HepG2 (cell line): ENCODE data around the gene MED25. TPM values are rescaled to one million over a fixed set of nuclear protein-coding genes. Genes with fewer than 3 reads are reported as not detected.

ENCODE experiments used
- ATAC-seq: fragments of 200-7000 bp; cut with Tn5 transposase; 3 replicates; pipeline ENCODE4 v1.9.1; 2020; ENCODE audit warnings: mild to moderate bottlenecking, moderate library complexity
- BruUV-seq: library from RNA; stranded (reverse); fragments of 400-500 nt; replicated peaks from 2 replicates; lab custom pipeline; 2021; lab: Mats Ljungman, UMichigan
- CTCF ChIA-PET: fragments of 300-600 bp; formaldehyde crosslinking; extraction: SDS; loops from one replicate; lab custom pipeline; 2021; ENCODE audit warnings: low total read pairs, inconsistent platforms, low intra/inter-chr PET ratio; lab: Yijun Ruan, JAX
- POLR2A ChIA-PET: fragments of 350-600 bp; sonication (Branson Sonifier 250); formaldehyde crosslinking; loops from one replicate; lab custom pipeline; 2020; ENCODE audit warnings: antibody characterized with exemption, inconsistent platforms; lab: Yijun Ruan, JAX
- DNase-seq: peaks from one replicate; pipeline ENCODE4 v3.0.0-alpha.2; 2015; ENCODE audit warnings: low spot score
- FAIRE-seq: peaks from 3 replicates; lab custom pipeline; 2011; peaks lifted over from hg19 to GRCh38; lab: Jason Lieb, UNC
- H2AFZ ChIP-seq: one replicate; pipeline ENCODE4 v1.6.1; 2011; ENCODE audit warnings: low read length, inconsistent platforms
- H3K27ac ChIP-seq: fragments of 300-600 bp; 3 replicates; pipeline ENCODE4 v1.8.0; 2011; ENCODE audit warnings: mixed run types, mild to moderate bottlenecking, mixed read lengths, low read length, inconsistent platforms; ENCODE audit not compliant: insufficient read depth; ENCODE audit errors: extremely low read length
- H3K27me3 ChIP-seq, 2 experiments: fragments of 200-600 bp in 1 of 2; 2 replicates in 1 of 2; 3 replicates in 1 of 2; pipeline versions ENCODE4 v1.6.0 to v1.8.0; 2011; ENCODE audit warnings: low read length in 2 of 2, mild to moderate bottlenecking in 2 of 2, moderate library complexity in 2 of 2, inconsistent platforms in 1 of 2; ENCODE audit not compliant: insufficient read depth in 2 of 2, control insufficient read depth in 1 of 2
- H3K36me3 ChIP-seq, 2 experiments: fragments of 200-600 bp in 1 of 2; replicated peaks in 1 of 2; 2 replicates in 1 of 2; 3 replicates in 1 of 2; pipeline versions ENCODE4 v1.5.1 to v1.8.0; 2011; ENCODE audit warnings: low read length in 2 of 2, inconsistent platforms in 1 of 2; ENCODE audit not compliant: insufficient read depth in 2 of 2, control insufficient read depth in 1 of 2
- H3K4me1 ChIP-seq: 2 replicates; pipeline ENCODE4 v1.5.1; 2012; ENCODE audit warnings: low read length, inconsistent platforms; ENCODE audit not compliant: insufficient read depth
- H3K4me2 ChIP-seq: 2 replicates; pipeline ENCODE4 v1.6.0; 2011; ENCODE audit warnings: low read depth, low read length, inconsistent platforms
- H3K4me3 ChIP-seq, 3 experiments: fragments of 200-600 bp in 1 of 3; sonication (generic), shearing (Covaris generic) in 1 of 3; replicated peaks in 1 of 3; 2 replicates each; pipeline ENCODE4 v1.5.1; 2011 to 2016; ENCODE audit warnings: low read length in 3 of 3, inconsistent platforms in 2 of 3, low read depth in 2 of 3, mild to moderate bottlenecking in 2 of 3, control low read depth in 1 of 3, mixed read lengths in 1 of 3; ENCODE audit not compliant: insufficient read depth in 1 of 3
- H3K79me2 ChIP-seq: one replicate; pipeline ENCODE4 v1.6.1; 2011; ENCODE audit warnings: low read length, inconsistent platforms; ENCODE audit not compliant: insufficient read depth
- H3K9ac ChIP-seq: 2 replicates; pipeline ENCODE4 v1.6.0; 2011; ENCODE audit warnings: mild to moderate bottlenecking, low read depth, low read length, inconsistent platforms; ENCODE audit not compliant: insufficient read depth
- H3K9me3 ChIP-seq: 2 replicates; pipeline ENCODE4 v1.5.1; 2012; ENCODE audit warnings: mild to moderate bottlenecking, low read length
- H4K20me1 ChIP-seq: 2 replicates; pipeline ENCODE4 v1.6.0; 2011; ENCODE audit warnings: inconsistent platforms, mild to moderate bottlenecking, low read length, moderate library complexity; ENCODE audit not compliant: insufficient read depth
- HDAC2 ChIP-seq: sonication (generic); formaldehyde crosslinking; IDR thresholded peaks from 2 replicates; pipeline ENCODE4 v1.4.0; 2020; ENCODE audit warnings: missing genetic modification reagents
- ISX ChIP-seq: sonication (generic); formaldehyde crosslinking; conservative IDR thresholded peaks from 2 replicates; pipeline ENCODE4 v1.5.0; 2020; ENCODE audit warnings: missing genetic modification reagents
- RARG ChIP-seq: sonication (generic); formaldehyde crosslinking; IDR thresholded peaks from 2 replicates; pipeline ENCODE4 v1.4.0; 2020; ENCODE audit warnings: low read depth, mild to moderate bottlenecking, missing genetic modification reagents
- RCOR2 ChIP-seq: IDR thresholded peaks from 2 replicates; pipeline ENCODE4 v1.6.1; 2016; ENCODE audit warnings: missing biosample characterization, missing genetic modification reagents
- SATB2 ChIP-seq: sonication (generic); formaldehyde crosslinking; IDR thresholded peaks from 2 replicates; pipeline ENCODE4 v1.5.0; 2020; ENCODE audit warnings: missing genetic modification reagents
- SP1 ChIP-seq, 2 experiments: fragments of 450-650 bp in 1 of 2; sonication (generic) in 1 of 2; formaldehyde crosslinking in 1 of 2; IDR thresholded peaks; 2 replicates each; pipeline versions ENCODE4 v1.4.0 to v1.6.1; 2016 to 2020; ENCODE audit warnings: missing genetic modification reagents in 1 of 2
- TGIF2 ChIP-seq: IDR thresholded peaks from 2 replicates; pipeline ENCODE4 v1.6.1; 2016; ENCODE audit warnings: control low read depth, missing compliant biosample characterization
- ZFP36 ChIP-seq: fragments of 150-350 bp; IDR thresholded peaks from 2 replicates; pipeline ENCODE4 v1.6.1; 2018; ENCODE audit warnings: borderline replicate concordance, low read length, low read depth; ENCODE audit not compliant: partially characterized antibody
- ZNF605 ChIP-seq: sonication (generic); formaldehyde crosslinking; IDR thresholded peaks from 2 replicates; pipeline ENCODE4 v1.8.0; 2022; ENCODE audit warnings: mild to moderate bottlenecking, missing genetic modification reagents
- ZNF782 ChIP-seq: sonication (generic); formaldehyde crosslinking; IDR thresholded peaks from 2 replicates; pipeline ENCODE4 v1.4.0; 2020; ENCODE audit warnings: missing genetic modification reagents, mild to moderate bottlenecking, borderline replicate concordance
- WGBS: methylation state at CpG from one replicate; pipeline ENCODE4 v1.1.6; 2017; ENCODE audit warnings: low lambda C conversion rate; 5-methylcytosine and 5-hydroxymethylcytosine counted together
- in situ Hi-C: cut with HindIII; loops from 2 replicates; pipeline ENCODE4 v1.10.0; 2017; ENCODE audit warnings: low pct_unique_long_range_greater_than_20kb; ENCODE audit not compliant: extremely low pct_ligation_motif_present
- intact Hi-C: fragments of 100-400 bp; cut with micrococcal nuclease; formaldehyde crosslinking; loops from one replicate; pipeline ENCODE4 v1.10.0; 2022; ENCODE audit not compliant: unreplicated experiment
- polyA plus RNA-seq, 8 experiments: library from polyadenylated mRNA; depleted of rRNA in 3 of 8; stranded (reverse) in 7 of 8; unstranded in 1 of 8; fragments of >200 nt; fragmentation: Illumina TruSeq in 4 of 8; extraction: Trizol in 4 of 8; gene quantifications; 2 replicates each; pipeline versions ENCODE4 v1.2.1 to v1.2.3, GENCODE V29; 2011 to 2016; ENCODE audit warnings: low read depth in 4 of 8, missing spikeins in 1 of 8, mixed read lengths in 1 of 8; ENCODE audit not compliant: insufficient read depth in 1 of 8
- total RNA-seq, 5 experiments: library from RNA; depleted of rRNA; stranded (reverse); fragments of >200 nt; fragmentation: Illumina TruSeq; extraction: Trizol; gene quantifications; 2 replicates each; pipeline ENCODE4 v1.2.3, GENCODE V29; 2016; ENCODE audit warnings: low read depth in 1 of 5
- TF ChIP-seq, protein P1 (sequence below): sonication (generic); formaldehyde crosslinking; IDR thresholded peaks from 2 replicates; pipeline ENCODE4 v1.4.0; 2020; ENCODE audit warnings: missing genetic modification reagents
- TF ChIP-seq, protein P2 (sequence below): sonication (generic); formaldehyde crosslinking; IDR thresholded peaks from 2 replicates; pipeline ENCODE4 v1.4.0; 2020; ENCODE audit warnings: missing genetic modification reagents
- TF ChIP-seq, protein P3 (sequence below): sonication (generic); formaldehyde crosslinking; IDR thresholded peaks from 2 replicates; pipeline ENCODE4 v1.5.0; 2020; ENCODE audit warnings: missing genetic modification reagents, mild to moderate bottlenecking, borderline replicate concordance

MED25 gene
- total and polyA plus RNA-seq, 2 of the 13 experiments (the other 11 are each of a cell fraction or from before 2014, with no cell fraction given) = 11.1 to 15.1 TPM

DNA sequence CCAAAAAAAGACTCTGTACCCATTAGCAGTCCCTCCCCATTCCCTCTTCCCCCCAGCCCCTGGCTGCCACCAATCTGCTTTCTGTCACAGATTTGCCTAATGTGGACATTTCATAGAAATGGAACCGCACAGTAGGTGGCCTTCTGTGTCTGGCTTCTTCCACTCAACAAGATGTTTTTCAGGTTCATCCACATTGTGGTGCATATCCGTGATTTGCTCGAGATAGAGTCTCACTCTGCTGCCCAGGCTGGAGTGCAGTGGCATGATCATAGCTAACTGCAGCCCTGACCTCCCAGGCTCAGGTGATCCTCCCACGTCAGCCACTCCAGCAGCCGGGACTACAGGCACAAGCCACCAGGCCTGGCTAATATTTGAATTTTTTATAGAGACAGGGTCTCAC, 30.3 kb upstream of the MED25 start:
- Histone ChIP-seq H4K20me1 (no peaks in the 10 kb centered on the region), H3K27ac (no peak overlapping the region), H3K79me2 (no peaks in the 10 kb centered on the region), H3K4me1 (no peaks in the 10 kb centered on the region), H3K27me3 (no peaks in the 10 kb centered on the region), H3K4me2 (no peak overlapping the region), H2AFZ (no peak overlapping the region), H3K36me3 (peaks cover 19 to 32% of the 10 kb centered on the region in 2 experiments; a peak in 4 of 5 replicates), H3K4me3 (no peak overlapping the region), H3K9me3 (no peaks in the 10 kb centered on the region), H3K9ac (no peak overlapping the region)
- intact Hi-C loops (no loop called here), in situ Hi-C loops (no loop called here)
- DNase-seq (no peak), ATAC-seq (no peak), FAIRE-seq (no peak)
- TF ChIP-seq RARG (CRISPR knock-in tag) = no peak
- TF ChIP-seq HDAC2 = no peak
- no peak for TF ChIP-seq RCOR2
- TF ChIP-seq, protein P1, sequence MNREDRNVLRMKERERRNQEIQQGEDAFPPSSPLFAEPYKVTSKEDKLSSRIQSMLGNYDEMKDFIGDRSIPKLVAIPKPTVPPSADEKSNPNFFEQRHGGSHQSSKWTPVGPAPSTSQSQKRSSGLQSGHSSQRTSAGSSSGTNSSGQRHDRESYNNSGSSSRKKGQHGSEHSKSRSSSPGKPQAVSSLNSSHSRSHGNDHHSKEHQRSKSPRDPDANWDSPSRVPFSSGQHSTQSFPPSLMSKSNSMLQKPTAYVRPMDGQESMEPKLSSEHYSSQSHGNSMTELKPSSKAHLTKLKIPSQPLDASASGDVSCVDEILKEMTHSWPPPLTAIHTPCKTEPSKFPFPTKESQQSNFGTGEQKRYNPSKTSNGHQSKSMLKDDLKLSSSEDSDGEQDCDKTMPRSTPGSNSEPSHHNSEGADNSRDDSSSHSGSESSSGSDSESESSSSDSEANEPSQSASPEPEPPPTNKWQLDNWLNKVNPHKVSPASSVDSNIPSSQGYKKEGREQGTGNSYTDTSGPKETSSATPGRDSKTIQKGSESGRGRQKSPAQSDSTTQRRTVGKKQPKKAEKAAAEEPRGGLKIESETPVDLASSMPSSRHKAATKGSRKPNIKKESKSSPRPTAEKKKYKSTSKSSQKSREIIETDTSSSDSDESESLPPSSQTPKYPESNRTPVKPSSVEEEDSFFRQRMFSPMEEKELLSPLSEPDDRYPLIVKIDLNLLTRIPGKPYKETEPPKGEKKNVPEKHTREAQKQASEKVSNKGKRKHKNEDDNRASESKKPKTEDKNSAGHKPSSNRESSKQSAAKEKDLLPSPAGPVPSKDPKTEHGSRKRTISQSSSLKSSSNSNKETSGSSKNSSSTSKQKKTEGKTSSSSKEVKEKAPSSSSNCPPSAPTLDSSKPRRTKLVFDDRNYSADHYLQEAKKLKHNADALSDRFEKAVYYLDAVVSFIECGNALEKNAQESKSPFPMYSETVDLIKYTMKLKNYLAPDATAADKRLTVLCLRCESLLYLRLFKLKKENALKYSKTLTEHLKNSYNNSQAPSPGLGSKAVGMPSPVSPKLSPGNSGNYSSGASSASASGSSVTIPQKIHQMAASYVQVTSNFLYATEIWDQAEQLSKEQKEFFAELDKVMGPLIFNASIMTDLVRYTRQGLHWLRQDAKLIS = no peak
- TF ChIP-seq TGIF2 (CRISPR knock-in tag) = no peak
- no peak for TF ChIP-seq ZFP36
- TF ChIP-seq SP1 (IDR thresholded peaks at IDR 0.05) = no peak
- TF ChIP-seq SP1 (CRISPR knock-in tag; IDR thresholded peaks at IDR 0.05) = no peak
- no peak for TF ChIP-seq ZNF782 (CRISPR knock-in tag)
- TF ChIP-seq, protein P2, sequence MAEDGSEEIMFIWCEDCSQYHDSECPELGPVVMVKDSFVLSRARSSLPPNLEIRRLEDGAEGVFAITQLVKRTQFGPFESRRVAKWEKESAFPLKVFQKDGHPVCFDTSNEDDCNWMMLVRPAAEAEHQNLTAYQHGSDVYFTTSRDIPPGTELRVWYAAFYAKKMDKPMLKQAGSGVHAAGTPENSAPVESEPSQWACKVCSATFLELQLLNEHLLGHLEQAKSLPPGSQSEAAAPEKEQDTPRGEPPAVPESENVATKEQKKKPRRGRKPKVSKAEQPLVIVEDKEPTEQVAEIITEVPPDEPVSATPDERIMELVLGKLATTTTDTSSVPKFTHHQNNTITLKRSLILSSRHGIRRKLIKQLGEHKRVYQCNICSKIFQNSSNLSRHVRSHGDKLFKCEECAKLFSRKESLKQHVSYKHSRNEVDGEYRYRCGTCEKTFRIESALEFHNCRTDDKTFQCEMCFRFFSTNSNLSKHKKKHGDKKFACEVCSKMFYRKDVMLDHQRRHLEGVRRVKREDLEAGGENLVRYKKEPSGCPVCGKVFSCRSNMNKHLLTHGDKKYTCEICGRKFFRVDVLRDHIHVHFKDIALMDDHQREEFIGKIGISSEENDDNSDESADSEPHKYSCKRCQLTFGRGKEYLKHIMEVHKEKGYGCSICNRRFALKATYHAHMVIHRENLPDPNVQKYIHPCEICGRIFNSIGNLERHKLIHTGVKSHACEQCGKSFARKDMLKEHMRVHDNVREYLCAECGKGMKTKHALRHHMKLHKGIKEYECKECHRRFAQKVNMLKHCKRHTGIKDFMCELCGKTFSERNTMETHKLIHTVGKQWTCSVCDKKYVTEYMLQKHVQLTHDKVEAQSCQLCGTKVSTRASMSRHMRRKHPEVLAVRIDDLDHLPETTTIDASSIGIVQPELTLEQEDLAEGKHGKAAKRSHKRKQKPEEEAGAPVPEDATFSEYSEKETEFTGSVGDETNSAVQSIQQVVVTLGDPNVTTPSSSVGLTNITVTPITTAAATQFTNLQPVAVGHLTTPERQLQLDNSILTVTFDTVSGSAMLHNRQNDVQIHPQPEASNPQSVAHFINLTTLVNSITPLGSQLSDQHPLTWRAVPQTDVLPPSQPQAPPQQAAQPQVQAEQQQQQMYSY (CRISPR knock-in tag) = no peak
- no peak for TF ChIP-seq ISX (CRISPR knock-in tag)
- TF ChIP-seq, protein P3, sequence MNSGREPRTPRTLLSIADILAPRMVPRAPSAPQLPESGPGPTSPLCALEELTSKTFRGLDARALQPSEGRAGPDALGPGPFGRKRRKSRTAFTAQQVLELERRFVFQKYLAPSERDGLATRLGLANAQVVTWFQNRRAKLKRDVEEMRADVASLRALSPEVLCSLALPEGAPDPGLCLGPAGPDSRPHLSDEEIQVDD (CRISPR knock-in tag) = no peak
- TF ChIP-seq SATB2 (CRISPR knock-in tag) = no peak
- TF ChIP-seq ZNF605 (CRISPR knock-in tag) = no peak
- BruUV-seq = no TSS peak
- CTCF ChIA-PET = no interaction called here
- POLR2A ChIA-PET = no interaction called here
- WGBS = 96% methylated on average over 5 of the region's 5 CpGs
